KMS-11 (cell line): Measurements from ENCODE around the gene SPC24.
"Not testable (repeated sequence)": the region's sequence is repeated elsewhere in the genome, so short reads cannot be mapped to it uniquely, and the experiment has no call there.

Experiments used
- H2AFZ ChIP-seq: fragments of 200-600 bp; sonication (generic); 2 replicates; pipeline ENCODE4 v1.6.1; 2016; ENCODE audit warnings: antibody characterized with exemption, mixed run types, low read depth
- H3K27ac ChIP-seq: fragments of 200-600 bp; sonication (generic); 2 replicates; pipeline ENCODE4 v1.6.1; 2016; ENCODE audit warnings: mild to moderate bottlenecking, mixed run types
- H3K27me3 ChIP-seq: fragments of 200-600 bp; sonication (generic); 2 replicates; pipeline ENCODE4 v1.6.1; 2017; ENCODE audit warnings: mild to moderate bottlenecking, low read depth, mixed run types, moderate library complexity; ENCODE audit not compliant: insufficient read depth
- H3K36me3 ChIP-seq: fragments of 200-600 bp; sonication (generic); 2 replicates; pipeline ENCODE4 v1.6.1; 2017; ENCODE audit warnings: mild to moderate bottlenecking, mixed run types; ENCODE audit not compliant: insufficient read depth
- H3K4me1 ChIP-seq: fragments of 200-600 bp; sonication (generic); 2 replicates; pipeline ENCODE4 v1.6.1; 2016; ENCODE audit warnings: mild to moderate bottlenecking, low read depth, mixed run types; ENCODE audit not compliant: poor library complexity, severe bottlenecking
- H3K4me2 ChIP-seq: fragments of 200-600 bp; sonication (generic); 2 replicates; pipeline ENCODE4 v1.7.0; 2016; ENCODE audit warnings: mild to moderate bottlenecking, mixed run types
- H3K4me3 ChIP-seq: fragments of 200-600 bp; sonication (generic); IDR thresholded peaks from 2 replicates; pipeline ENCODE4 v1.6.1; 2017; ENCODE audit warnings: low read depth, low read length, mixed read lengths; ENCODE audit not compliant: insufficient read depth
- H3K79me2 ChIP-seq: fragments of 200-600 bp; sonication (generic); 2 replicates; pipeline ENCODE4 v1.6.1; 2016; ENCODE audit warnings: low read depth, mixed run types; ENCODE audit not compliant: insufficient read depth
- H3K9ac ChIP-seq: fragments of 200-600 bp; sonication (generic); 2 replicates; pipeline ENCODE4 v1.6.1; 2016; ENCODE audit warnings: mild to moderate bottlenecking, mixed run types
- H4K20me1 ChIP-seq: fragments of 200-600 bp; sonication (generic); 2 replicates; pipeline ENCODE4 v1.6.1; 2016; ENCODE audit warnings: mild to moderate bottlenecking, mixed run types; ENCODE audit not compliant: insufficient read depth
- CTCF ChIP-seq: fragments of 200-600 bp; sonication (generic); conservative IDR thresholded peaks from 2 replicates; pipeline ENCODE4 v1.6.1; 2017; ENCODE audit warnings: low read depth, mild to moderate bottlenecking, antibody characterized with exemption, low read length, moderate library complexity, mixed read lengths

Gene SPC24

GRCh38 chr19:11105014-11105636 is 50.5 kb downstream of the SPC24 start:
- Histone ChIP-seq H3K27me3 (no peaks in the 10 kb centered on the region), H3K4me2 (no peak overlapping the region), H2AFZ (no peak overlapping the region), H3K9ac (no peak overlapping the region), H3K79me2 (peaks cover 14% of the 10 kb centered on the region; the same call in 1 of the 2 replicates), H3K4me1 (peaks cover 4% of the 10 kb centered on the region), H3K36me3 (peaks cover 22% of the 10 kb centered on the region; the same call in 1 of the 2 replicates), H3K4me3 (no peak overlapping the region), H3K27ac (no peak overlapping the region), H4K20me1 (no peaks in the 10 kb centered on the region)
- no peak for TF ChIP-seq CTCF

GRCh38 chr19:11103667-11104066 is 51.9 kb downstream of the SPC24 start:
- not testable (repeated sequence) for H3K4me2 ChIP-seq, H2AFZ ChIP-seq, H3K9ac ChIP-seq, H3K4me1 ChIP-seq, H3K4me3 ChIP-seq, H3K27ac ChIP-seq, H3K27me3 ChIP-seq, H4K20me1 ChIP-seq
- H3K79me2 ChIP-seq = peaks cover 28% of the 10 kb centered on the region; the same call in 1 of the 2 replicates
- H3K36me3 ChIP-seq = peaks cover 22% of the 10 kb centered on the region; the same call in 1 of the 2 replicates

GRCh38 chr19:11102944-11103343 is 52.6 kb downstream of the SPC24 start:
- Histone ChIP-seq H3K27me3 (no peaks in the 10 kb centered on the region), H3K4me2 (no peak overlapping the region), H3K36me3 (peaks cover 18% of the 10 kb centered on the region; the same call in 1 of the 2 replicates), H3K9ac (no peak overlapping the region), H3K27ac (no peak overlapping the region), H3K4me1 (peaks cover 14% of the 10 kb centered on the region), H2AFZ (no peak overlapping the region), H3K79me2 (peaks cover 31% of the 10 kb centered on the region; the same call in 1 of the 2 replicates), H4K20me1 (0 out of 2 replicates have a peak, but pooled peaks cover 6% of the 10 kb centered on the region), H3K4me3 (no peak overlapping the region)
- no peak for TF ChIP-seq CTCF

- H3K4me1 ChIP-seq = peaks cover 21% of the 10 kb centered on the region
- no peak overlapping the region for H2AFZ ChIP-seq
- peaks cover 15% of the 10 kb centered on the region; the same call in 1 of the 2 replicates for H3K36me3 ChIP-seq
- H3K27me3 ChIP-seq = no peaks in the 10 kb centered on the region
- no peak overlapping the region for H3K4me2 ChIP-seq
- H3K9ac ChIP-seq = no peak overlapping the region
- no peak overlapping the region for H3K4me3 ChIP-seq
- H4K20me1 ChIP-seq = 0 out of 2 replicates have a peak, but pooled peaks cover 8% of the 10 kb centered on the region
- no peak overlapping the region for H3K27ac ChIP-seq
- no peak for TF ChIP-seq CTCF
- peaks cover 49% of the 10 kb centered on the region for H3K79me2 ChIP-seq
Observed at GRCh38 chr19:11101057-11101456, 54.5 kb downstream of the SPC24 start.

GRCh38 chr19:11100049-11100448 is 55.5 kb downstream of the SPC24 start:
- Histone ChIP-seq H3K9ac (no peak overlapping the region), H3K36me3 (peaks cover 17% of the 10 kb centered on the region; the same call in 1 of the 2 replicates), H3K4me1 (peaks cover 30% of the 10 kb centered on the region), H3K27ac (no peak overlapping the region), H3K4me2 (no peak overlapping the region), H2AFZ (no peak overlapping the region), H3K4me3 (no peak overlapping the region), H4K20me1 (peaks cover 16% of the 10 kb centered on the region), H3K27me3 (no peaks in the 10 kb centered on the region), H3K79me2 (peaks cover 59% of the 10 kb centered on the region)
- no peak for TF ChIP-seq CTCF
